HepG2 (cell line): ENCODE results near the gene C17orf58. TPM values are rescaled to one million over a fixed set of nuclear protein-coding genes. Genes with fewer than 3 reads are reported as not detected.

ENCODE experiments used
- ARHGAP35 ChIP-seq: sonication (generic); formaldehyde crosslinking; IDR thresholded peaks from 2 replicates; pipeline ENCODE4 v1.9.0; 2022; ENCODE audit warnings: mild to moderate bottlenecking, inconsistent platforms, moderate library complexity, missing genetic modification reagents, borderline replicate concordance
- BCLAF1 ChIP-seq: fragments of 450-650 bp; IDR thresholded peaks from 2 replicates; pipeline ENCODE4 v1.6.1; 2017; ENCODE audit warnings: mild to moderate bottlenecking
- CREB1 ChIP-seq, 2 experiments: fragments of 450-650 bp in 1 of 2; IDR thresholded peaks; 2 replicates each; pipeline ENCODE4 v1.6.1; 2016 to 2017; ENCODE audit warnings: control low read depth in 1 of 2, mild to moderate bottlenecking in 1 of 2, missing compliant biosample characterization in 1 of 2, missing genetic modification characterization in 1 of 2
- E2F2 ChIP-seq: sonication (generic); formaldehyde crosslinking; IDR thresholded peaks from 2 replicates; pipeline ENCODE4 v1.4.0; 2020; ENCODE audit warnings: missing genetic modification reagents, borderline replicate concordance
- GTF2F1 ChIP-seq: fragments of 150-350 bp; IDR thresholded peaks from 2 replicates; pipeline ENCODE4 v1.6.1; 2014; ENCODE audit warnings: low read length
- MNT ChIP-seq: fragments of 450-650 bp; IDR thresholded peaks from 2 replicates; pipeline ENCODE4 v1.6.1; 2016
- NR2F1 ChIP-seq, 2 experiments: fragments of 450-650 bp in 1 of 2; formaldehyde crosslinking in 1 of 2; IDR thresholded peaks; 2 replicates each; pipeline versions ENCODE4 v1.5.0 to v1.6.1; 2016 to 2020; ENCODE audit warnings: mild to moderate bottlenecking in 1 of 2, missing compliant biosample characterization in 1 of 2, missing genetic modification reagents in 1 of 2, moderate library complexity in 1 of 2
- PLRG1 ChIP-seq: fragments of 450-650 bp; conservative IDR thresholded peaks from 2 replicates; pipeline ENCODE4 v1.6.1; 2016
- RFXAP ChIP-seq: sonication (generic); formaldehyde crosslinking; IDR thresholded peaks from 2 replicates; pipeline ENCODE4 v1.4.0; 2020; ENCODE audit warnings: missing genetic modification reagents, borderline replicate concordance
- ZBTB33 ChIP-seq: sonication (generic); formaldehyde crosslinking; IDR thresholded peaks from 2 replicates; pipeline ENCODE4 v1.4.0; 2020; ENCODE audit warnings: missing genetic modification reagents
- ZFP62 ChIP-seq: sonication (generic); formaldehyde crosslinking; IDR thresholded peaks from 2 replicates; pipeline ENCODE4 v1.4.0; 2020; ENCODE audit warnings: missing genetic modification reagents
- ZNF101 ChIP-seq: sonication (generic); formaldehyde crosslinking; IDR thresholded peaks from 2 replicates; pipeline ENCODE4 v1.4.0; 2020; ENCODE audit warnings: mild to moderate bottlenecking, low read depth, missing genetic modification reagents, borderline replicate concordance
- ZNF337 ChIP-seq: sonication (generic); formaldehyde crosslinking; IDR thresholded peaks from 2 replicates; pipeline ENCODE4 v1.5.1; 2020; ENCODE audit warnings: missing genetic modification reagents, low read depth, mild to moderate bottlenecking, borderline replicate concordance
- ZNF513 ChIP-seq: sonication (generic); formaldehyde crosslinking; conservative IDR thresholded peaks from 2 replicates; pipeline ENCODE4 v1.5.0; 2020; ENCODE audit warnings: missing genetic modification reagents
- ZNF549 ChIP-seq: sonication (generic); formaldehyde crosslinking; IDR thresholded peaks from 2 replicates; pipeline ENCODE4 v1.5.0; 2020; ENCODE audit warnings: missing genetic modification reagents
- ZNF577 ChIP-seq: sonication (generic); formaldehyde crosslinking; IDR thresholded peaks from 2 replicates; pipeline ENCODE4 v1.4.0; 2020; ENCODE audit warnings: mild to moderate bottlenecking, low read depth, missing genetic modification reagents, borderline replicate concordance
- ZNF605 ChIP-seq: sonication (generic); formaldehyde crosslinking; IDR thresholded peaks from 2 replicates; pipeline ENCODE4 v1.8.0; 2022; ENCODE audit warnings: mild to moderate bottlenecking, missing genetic modification reagents
- ZNF772 ChIP-seq: sonication (generic); formaldehyde crosslinking; IDR thresholded peaks from 2 replicates; pipeline ENCODE4 v1.5.0; 2020; ENCODE audit warnings: mild to moderate bottlenecking, missing genetic modification reagents
- polyA plus RNA-seq, 8 experiments: library from polyadenylated mRNA; depleted of rRNA in 3 of 8; stranded (reverse) in 7 of 8; unstranded in 1 of 8; fragments of >200 nt; fragmentation: Illumina TruSeq in 4 of 8; extraction: Trizol in 4 of 8; gene quantifications; 2 replicates each; pipeline versions ENCODE4 v1.2.1 to v1.2.3, GENCODE V29; 2011 to 2016; ENCODE audit warnings: low read depth in 4 of 8, missing spikeins in 1 of 8, mixed read lengths in 1 of 8; ENCODE audit not compliant: insufficient read depth in 1 of 8
- total RNA-seq, 5 experiments: library from RNA; depleted of rRNA; stranded (reverse); fragments of >200 nt; fragmentation: Illumina TruSeq; extraction: Trizol; gene quantifications; 2 replicates each; pipeline ENCODE4 v1.2.3, GENCODE V29; 2016; ENCODE audit warnings: low read depth in 1 of 5

The C17orf58 gene
- total and polyA plus RNA-seq, 2 of the 13 experiments (the other 11 are each of a cell fraction or from before 2014, with no cell fraction given), result 15.6 to 15.8 TPM

GRCh38 chr17:67995570-67996263 lies 552 bp downstream of the C17orf58 start (continued):
- TF ChIP-seq CREB1 (IDR thresholded peaks at IDR 0.05) (no peak), CREB1 (CRISPR knock-in tag; IDR thresholded peaks at IDR 0.05) (no peak), ZNF577 (CRISPR knock-in tag) (no peak), NR2F1 (CRISPR knock-in tag; IDR thresholded peaks at IDR 0.05) (no peak), ZNF337 (CRISPR knock-in tag) (no peak), ZNF101 (CRISPR knock-in tag) (no peak), ZNF549 (no peak), MNT (no peak), RFXAP (CRISPR knock-in tag) (no peak), PLRG1 (no peak), ZNF605 (no peak), ZBTB33 (CRISPR knock-in tag) (no peak), ZNF772 (CRISPR knock-in tag) (no peak), ARHGAP35 (no peak), GTF2F1 (no peak), E2F2 (CRISPR knock-in tag) (no peak), BCLAF1 (no peak), ZNF513 (no peak), ZFP62 (CRISPR knock-in tag) (no peak)
